Large intestine (tissue), 12 donors: ENCODE measurements around the gene SMPX. TPM values are rescaled to one million over a fixed set of nuclear protein-coding genes. Genes with fewer than 3 reads are reported as not detected.
A peak's percentile ranks its signal among the peaks of the same experiment; 100 is the strongest.

Experiments used
- DNase-seq, 2 donors: peaks; one replicate each; pipeline versions ENCODE4 v3.0.0 to v3.0.0-alpha.2; 2013
- H3K27ac ChIP-seq: one replicate; pipeline ENCODE4 v1.5.1; 2013; ENCODE audit warnings: low read length
- H3K27me3 ChIP-seq: 2 replicates; pipeline ENCODE4 v1.6.1; 2013; ENCODE audit warnings: low read length; ENCODE audit not compliant: control insufficient read depth, insufficient read depth
- H3K36me3 ChIP-seq: 2 replicates; pipeline ENCODE4 v1.6.1; 2013; ENCODE audit warnings: low read length; ENCODE audit not compliant: control insufficient read depth, insufficient read depth
- H3K4me1 ChIP-seq: one replicate; pipeline ENCODE4 v1.6.1; 2013; ENCODE audit warnings: low read length; ENCODE audit not compliant: control insufficient read depth, insufficient read depth
- H3K4me3 ChIP-seq: one replicate; pipeline ENCODE4 v1.5.1; 2013; ENCODE audit warnings: low read length
- H3K9me3 ChIP-seq: one replicate; pipeline ENCODE4 v1.6.1; 2013; ENCODE audit warnings: mild to moderate bottlenecking, low read depth, low read length, moderate library complexity; ENCODE audit not compliant: control insufficient read depth
- WGBS: methylation state at CpG from one replicate; pipeline ENCODE4 v1.1.5; 2013; ENCODE audit warnings: low lambda C conversion rate; ENCODE audit not compliant: insufficient coverage; 5-methylcytosine and 5-hydroxymethylcytosine counted together
- long read RNA-seq, 11 donors: transcript quantifications; one replicate each; lab custom pipeline, GENCODE V29; 2026
- polyA plus RNA-seq: library from polyadenylated mRNA; unstranded; fragments of 120-200 nt; gene quantifications from one replicate; pipeline ENCODE4 v1.2.1, GENCODE V29; 2013

Gene SMPX
- polyA plus RNA-seq = 4.9 TPM
- long read RNA-seq, donor 1, partial matches to known transcripts = 0 of 1 reads
- long read RNA-seq, donor 1, other reads (novel, unspliced or antisense) = 0 of 1 reads
- long read RNA-seq, donor 2 = 0 reads
- long read RNA-seq, donor 3 = 0 reads
- long read RNA-seq, donor 4 = 0 reads
- long read RNA-seq, donor 5, partial matches to known transcripts = 0 of 1 reads
- long read RNA-seq, donor 5, other reads (novel, unspliced or antisense) = 0 of 1 reads
- long read RNA-seq, donor 6 = 0 reads
- long read RNA-seq, donor 7 = 0 reads
- long read RNA-seq, donor 8, partial matches to known transcripts = 0 of 2 reads
- long read RNA-seq, donor 8, other reads (novel, unspliced or antisense) = 0 of 2 reads
- long read RNA-seq, donor 9, transcript SMPX-203 (5 exons, 891 nt) = major isoform, 7 of 7 reads
- long read RNA-seq, donor 9, partial matches to known transcripts = 0 of 7 reads
- long read RNA-seq, donor 9, other reads (novel, unspliced or antisense) = 0 of 7 reads
- long read RNA-seq, donor 10, partial matches to known transcripts = 0 of 1 reads
- long read RNA-seq, donor 10, other reads (novel, unspliced or antisense) = 0 of 1 reads
- long read RNA-seq, donor 11, partial matches to known transcripts = 0 of 2 reads
- long read RNA-seq, donor 11, other reads (novel, unspliced or antisense) = 0 of 2 reads

- H3K27ac ChIP-seq = no peak within 1 kb of the TSS
- no peak within 1 kb of the TSS for H3K4me3 ChIP-seq
- no peaks in the 10 kb centered on the region for H3K36me3 ChIP-seq
- no CpG with 5 or more reads among the region's 12 CpGs for WGBS
- no peaks in the 10 kb centered on the region for H3K27me3 ChIP-seq
- H3K4me1 ChIP-seq = no peaks in the 10 kb centered on the region
- no peaks in the 10 kb centered on the region for H3K9me3 ChIP-seq
- DNase-seq = no peak
Observed at GRCh38 chrX:21757960-21758359, at the start of gene SMPX. SMPX (minus strand) TSS chrX:21758116; CDS start chrX:21754290, 3,826 bp downstream.

- peaks cover 12% of the 10 kb centered on the region for H3K4me1 ChIP-seq
- H3K9me3 ChIP-seq = no peaks in the 10 kb centered on the region
- H3K4me3 ChIP-seq = no peak overlapping the region
- H3K36me3 ChIP-seq = no peaks in the 10 kb centered on the region
- no peak overlapping the region for H3K27ac ChIP-seq
- H3K27me3 ChIP-seq = no peaks in the 10 kb centered on the region
- peak in 1 of 2 donors; percentile 40 for DNase-seq
Observed at GRCh38 chrX:21806691-21807090, 48.8 kb upstream of the SMPX start.

- no peak for DNase-seq
- Histone ChIP-seq H3K27me3 (no peaks in the 10 kb centered on the region), H3K36me3 (no peaks in the 10 kb centered on the region), H3K4me1 (peaks cover 12% of the 10 kb centered on the region), H3K4me3 (no peak overlapping the region), H3K9me3 (no peaks in the 10 kb centered on the region), H3K27ac (peak overlapping the region; percentile 31)
Observed at GRCh38 chrX:21802839-21803238, 44.9 kb upstream of the SMPX start.

GRCh38 chrX:21802054-21802670 lies 44.2 kb upstream of the SMPX start:
- Histone ChIP-seq H3K36me3 (no peaks in the 10 kb centered on the region), H3K9me3 (no peaks in the 10 kb centered on the region), H3K4me1 (peaks cover 12% of the 10 kb centered on the region), H3K4me3 (no peak overlapping the region), H3K27ac (no peak overlapping the region), H3K27me3 (no peaks in the 10 kb centered on the region)
- DNase-seq = no peak
- WGBS = no CpG with 5 or more reads among the region's 7 CpGs

- no peaks in the 10 kb centered on the region for H3K9me3 ChIP-seq
- no CpG with 5 or more reads among the region's 1 CpG for WGBS
- H3K27ac ChIP-seq = no peak overlapping the region
- no peaks in the 10 kb centered on the region for H3K36me3 ChIP-seq
- H3K4me1 ChIP-seq = peaks cover 12% of the 10 kb centered on the region
- H3K27me3 ChIP-seq = no peaks in the 10 kb centered on the region
- DNase-seq = no peak
- H3K4me3 ChIP-seq = no peak overlapping the region
Observed at GRCh38 chrX:21800344-21800770, 42.4 kb upstream of the SMPX start.

- no peaks in the 10 kb centered on the region for H3K9me3 ChIP-seq
- no CpG with 5 or more reads among the region's 6 CpGs for WGBS
Observed at GRCh38 chrX:21799767-21800166, 41.9 kb upstream of the SMPX start.

GRCh38 chrX:21798677-21799219 lies 40.8 kb upstream of the SMPX start:
- no peak overlapping the region for H3K4me3 ChIP-seq
- no peaks in the 10 kb centered on the region for H3K27me3 ChIP-seq
- no peaks in the 10 kb centered on the region for H3K9me3 ChIP-seq
- no peak for DNase-seq
- WGBS = no CpG with 5 or more reads among the region's 6 CpGs
- H3K36me3 ChIP-seq = no peaks in the 10 kb centered on the region
- H3K27ac ChIP-seq = no peak overlapping the region
- peaks cover 9% of the 10 kb centered on the region for H3K4me1 ChIP-seq

More at GRCh38 chrX:21799767-21800166, 41.9 kb upstream of the SMPX start:
- DNase-seq = no peak
- H3K36me3 ChIP-seq = no peaks in the 10 kb centered on the region
- peaks cover 12% of the 10 kb centered on the region for H3K4me1 ChIP-seq
- no peak overlapping the region for H3K4me3 ChIP-seq
- H3K27me3 ChIP-seq = no peaks in the 10 kb centered on the region
- no peak overlapping the region for H3K27ac ChIP-seq

GRCh38 chrX:21781976-21782375 lies 24.1 kb upstream of the SMPX start:
- Histone ChIP-seq H3K4me1 (no peaks in the 10 kb centered on the region), H3K27me3 (no peaks in the 10 kb centered on the region), H3K9me3 (no peaks in the 10 kb centered on the region), H3K36me3 (no peaks in the 10 kb centered on the region), H3K4me3 (no peak overlapping the region), H3K27ac (no peak overlapping the region)
- WGBS = no CpG with 5 or more reads among the region's 1 CpG
- DNase-seq = no peak

- Histone ChIP-seq H3K27ac (no peak overlapping the region), H3K4me3 (no peak overlapping the region), H3K4me1 (no peaks in the 10 kb centered on the region), H3K36me3 (no peaks in the 10 kb centered on the region), H3K9me3 (no peaks in the 10 kb centered on the region), H3K27me3 (no peaks in the 10 kb centered on the region)
- WGBS = no CpG with 5 or more reads among the region's 1 CpG
- DNase-seq = no peak
Observed at GRCh38 chrX:21781525-21781924, 23.6 kb upstream of the SMPX start.

- no peaks in the 10 kb centered on the region for H3K4me1 ChIP-seq
- no peaks in the 10 kb centered on the region for H3K36me3 ChIP-seq
- no peak overlapping the region for H3K27ac ChIP-seq
- H3K9me3 ChIP-seq = no peaks in the 10 kb centered on the region
- WGBS = no CpG with 5 or more reads among the region's 3 CpGs
- H3K27me3 ChIP-seq = no peaks in the 10 kb centered on the region
- no peak overlapping the region for H3K4me3 ChIP-seq
- no peak for DNase-seq
Observed at GRCh38 chrX:21779095-21779494, 21.2 kb upstream of the SMPX start.
